Measurements from ENCODE around the gene MEPCE. TPM values are rescaled to one million over a fixed set of nuclear protein-coding genes. Genes with fewer than 3 reads are reported as not detected.

The MEPCE gene
- total RNA-seq, 1 donor from 2014 or later = 36.3 TPM

GRCh38 chr7:100386940-100387339 is 42.7 kb upstream of the MEPCE start:
- H3K4me1 ChIP-seq = no peaks in the 10 kb centered on the region
- intact Hi-C loops (cut with DNase I) = no loop called here
- no peak for DNase-seq
- H3K4me3 ChIP-seq = no peak overlapping the region
- H3K9me3 ChIP-seq = no peaks in the 10 kb centered on the region
- no peak for TF ChIP-seq CTCF (IDR thresholded peaks at IDR 0.05)
- no peak for ATAC-seq
- no peak overlapping the region for H3K27ac ChIP-seq
- no peaks in the 10 kb centered on the region for H3K36me3 ChIP-seq
- H3K27me3 ChIP-seq = no peaks in the 10 kb centered on the region

GRCh38 chr7:100387695-100388094 is 41.9 kb upstream of the MEPCE start:
- Histone ChIP-seq H3K4me1 (no peaks in the 10 kb centered on the region), H3K27ac (no peak overlapping the region), H3K27me3 (no peaks in the 10 kb centered on the region), H3K36me3 (no peaks in the 10 kb centered on the region), H3K9me3 (no peaks in the 10 kb centered on the region), H3K4me3 (no peak overlapping the region)
- ATAC-seq (no peak), DNase-seq (no peak)
- no peak for TF ChIP-seq CTCF (IDR thresholded peaks at IDR 0.05)
- intact Hi-C loops (cut with DNase I) = no loop called here

- Histone ChIP-seq H3K36me3 (no peaks in the 10 kb centered on the region), H3K27ac (no peak overlapping the region), H3K4me3 (no peak overlapping the region), H3K9me3 (no peaks in the 10 kb centered on the region), H3K27me3 (no peaks in the 10 kb centered on the region), H3K4me1 (no peaks in the 10 kb centered on the region)
- DNase-seq (no peak), ATAC-seq (no peak)
- intact Hi-C loops (cut with DNase I) = no loop called here
- no peak for TF ChIP-seq CTCF (IDR thresholded peaks at IDR 0.05)
Measured at GRCh38 chr7:100389437-100390088, 40.1 kb upstream of the MEPCE start.

GRCh38 chr7:100390286-100391009 is 39.2 kb upstream of the MEPCE start:
- H3K4me3 ChIP-seq = no peak overlapping the region
- DNase-seq (no peak), ATAC-seq (no peak)
- H3K27ac ChIP-seq = no peak overlapping the region
- H3K27me3 ChIP-seq = no peaks in the 10 kb centered on the region
- H3K4me1 ChIP-seq = no peaks in the 10 kb centered on the region
- H3K9me3 ChIP-seq = no peaks in the 10 kb centered on the region
- no peak for TF ChIP-seq CTCF (IDR thresholded peaks at IDR 0.05)
- H3K36me3 ChIP-seq = no peaks in the 10 kb centered on the region
- intact Hi-C loops (cut with DNase I) = no loop called here

GRCh38 chr7:100393233-100393905 is 36.3 kb upstream of the MEPCE start:
- H3K36me3 ChIP-seq = no peaks in the 10 kb centered on the region
- no peak for TF ChIP-seq CTCF (IDR thresholded peaks at IDR 0.05)

More at GRCh38 chr7:100393233-100393905, 36.3 kb upstream of the MEPCE start:
- Histone ChIP-seq H3K27me3 (no peaks in the 10 kb centered on the region), H3K9me3 (no peaks in the 10 kb centered on the region), H3K4me3 (no peak overlapping the region), H3K4me1 (no peaks in the 10 kb centered on the region), H3K27ac (no peak overlapping the region)
- ATAC-seq = no peak
- intact Hi-C loops (cut with DNase I) = no loop called here
- no peak for DNase-seq

Measured in upper lobe of right lung (tissue), 1 donor.